DMS53 treated with DMSO at 0.1 percent for 48 hours (cell line): ENCODE results near the gene DNAH6.
"Not testable (repeated sequence)": the region's sequence is repeated elsewhere in the genome, so short reads cannot be mapped to it uniquely, and the experiment has no call there.

Experiments used
- DNase-seq: peaks from one replicate; lab custom pipeline; 2025; ENCODE audit not compliant: unreplicated experiment; lab: John Stamatoyannopoulos, UW

DNAH6 gene, protein sequence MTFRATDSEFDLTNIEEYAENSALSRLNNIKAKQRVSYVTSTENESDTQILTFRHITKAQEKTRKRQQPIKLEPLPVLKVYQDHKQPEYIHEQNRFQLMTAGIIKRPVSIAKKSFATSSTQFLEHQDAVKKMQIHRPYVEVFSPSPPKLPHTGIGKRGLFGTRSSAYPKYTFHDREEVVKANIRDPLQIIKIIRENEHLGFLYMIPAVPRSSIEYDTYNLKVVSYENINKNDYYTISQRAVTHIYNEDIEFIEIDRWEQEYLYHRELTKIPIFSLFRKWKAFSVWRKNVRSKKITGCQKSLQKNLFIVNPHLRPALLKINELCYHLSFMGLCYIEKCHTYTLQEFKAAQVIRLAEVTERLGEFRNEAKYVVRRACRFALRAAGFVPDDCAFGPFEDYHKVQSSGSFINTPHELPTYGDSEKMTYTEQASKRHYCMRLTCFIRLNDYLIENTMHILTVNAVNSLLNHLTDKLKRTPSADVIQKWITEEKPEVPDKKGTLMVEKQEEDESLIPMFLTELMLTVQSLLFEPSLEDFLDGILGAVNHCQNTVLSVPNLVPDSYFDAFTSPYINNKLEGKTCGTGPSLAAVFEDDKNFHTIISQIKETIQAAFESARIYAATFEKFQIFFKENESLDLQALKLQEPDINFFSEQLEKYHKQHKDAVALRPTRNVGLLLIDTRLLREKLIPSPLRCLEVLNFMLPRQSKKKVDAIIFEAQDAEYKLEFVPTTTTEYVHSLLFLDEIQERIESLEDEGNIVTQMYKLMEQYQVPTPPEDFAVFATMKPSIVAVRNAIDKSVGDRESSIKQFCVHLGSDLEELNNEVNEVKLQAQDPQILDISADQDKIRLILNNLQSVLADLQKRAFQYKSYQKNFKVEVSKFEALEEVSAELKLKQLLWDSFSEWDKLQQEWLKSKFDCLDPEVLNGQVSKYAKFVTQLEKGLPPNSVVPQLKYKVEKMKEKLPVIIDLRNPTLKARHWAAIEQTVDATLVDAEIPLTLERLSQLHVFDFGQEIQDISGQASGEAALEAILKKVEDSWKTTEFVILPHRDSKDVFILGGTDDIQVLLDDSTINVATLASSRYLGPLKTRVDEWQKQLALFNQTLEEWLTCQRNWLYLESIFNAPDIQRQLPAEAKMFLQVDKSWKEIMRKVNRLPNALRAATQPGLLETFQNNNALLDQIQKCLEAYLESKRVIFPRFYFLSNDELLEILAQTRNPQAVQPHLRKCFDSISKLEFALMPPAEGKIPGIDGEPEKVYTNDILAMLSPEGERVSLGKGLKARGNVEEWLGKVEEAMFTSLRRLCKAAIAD (N-terminal part only)

DNA sequence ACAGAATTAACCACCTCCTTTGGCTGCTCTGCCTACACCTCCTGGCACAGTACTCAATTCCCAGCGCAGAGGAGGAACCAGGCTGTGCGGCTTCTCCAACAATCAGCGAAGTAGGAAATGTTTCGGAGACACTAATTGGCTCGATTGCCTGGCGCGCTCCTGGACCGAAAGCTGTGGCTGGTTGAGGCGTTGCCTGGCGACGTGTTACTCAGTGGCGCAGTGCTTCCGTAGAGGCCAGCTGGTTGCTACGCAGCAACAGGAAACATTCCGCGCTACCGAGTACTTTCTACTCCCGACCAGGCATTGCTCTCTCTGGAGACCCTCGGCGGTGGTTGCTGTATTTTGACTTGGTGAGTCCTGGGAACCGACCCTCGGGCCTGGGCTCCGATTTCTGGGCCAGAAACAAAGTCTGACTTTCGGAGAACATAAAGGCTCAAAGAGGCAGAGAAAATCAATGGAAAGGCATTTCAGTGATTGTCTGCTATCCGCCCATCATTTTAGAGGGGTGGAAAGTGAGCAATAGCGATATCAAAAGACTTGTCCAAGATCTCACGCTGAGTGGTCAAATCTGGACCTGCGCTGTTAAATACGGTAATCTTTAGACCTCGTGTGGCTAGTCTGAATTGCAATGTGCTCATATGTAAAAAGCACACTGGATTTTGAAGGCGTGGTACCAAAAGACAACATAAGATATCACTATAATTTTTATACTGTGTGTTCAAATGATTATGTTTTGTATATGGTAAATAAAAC is at the start of gene DNAH6:
Gene DNAH6 (plus strand): TSS at position 265 of the 753 bp plus-strand sequence. CDS start 1,329 bp downstream, outside the sequence.
- DNase-seq, result peak; percentile 99

DNA sequence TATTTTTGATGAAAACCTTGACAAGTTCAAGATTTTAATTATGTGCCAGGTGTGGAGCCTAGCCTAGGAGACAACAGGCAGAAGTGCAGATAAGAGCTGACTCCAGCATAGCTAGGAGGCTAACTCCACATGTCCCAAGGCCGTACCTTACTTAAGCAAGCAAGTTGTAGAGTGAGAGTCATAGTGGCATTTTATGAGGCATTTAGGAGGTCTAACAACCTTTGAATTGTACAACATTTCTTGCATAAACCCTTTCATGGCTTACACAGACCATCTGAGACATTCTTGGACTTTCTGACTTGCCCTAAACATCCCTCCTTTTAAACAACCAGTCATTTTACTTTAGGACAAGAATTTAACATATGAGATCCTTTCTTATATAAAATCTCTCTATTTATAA is 48.9 kb upstream of the DNAH6 start:
- no peak for DNase-seq

DNA sequence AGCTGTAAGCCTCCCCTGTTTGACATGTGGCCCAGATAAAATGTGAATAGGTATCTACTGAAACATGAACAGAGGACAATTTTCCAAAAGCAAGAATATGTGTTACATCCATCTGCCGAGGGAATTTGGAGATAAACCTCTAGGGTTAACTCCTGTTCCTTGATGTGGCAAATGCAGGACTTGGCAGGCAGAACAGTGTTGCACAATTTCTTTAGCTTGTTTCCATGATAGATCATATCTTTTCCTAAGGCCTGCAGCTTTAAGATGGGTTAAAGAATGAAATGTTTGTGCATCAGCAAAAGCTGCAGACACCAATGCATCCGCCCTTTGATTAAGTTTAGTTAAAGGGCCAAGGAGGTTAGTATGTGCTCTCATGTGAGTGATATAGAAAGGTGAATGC is 43.9 kb upstream of the DNAH6 start:
- DNase-seq, result not testable (repeated sequence)

DNA sequence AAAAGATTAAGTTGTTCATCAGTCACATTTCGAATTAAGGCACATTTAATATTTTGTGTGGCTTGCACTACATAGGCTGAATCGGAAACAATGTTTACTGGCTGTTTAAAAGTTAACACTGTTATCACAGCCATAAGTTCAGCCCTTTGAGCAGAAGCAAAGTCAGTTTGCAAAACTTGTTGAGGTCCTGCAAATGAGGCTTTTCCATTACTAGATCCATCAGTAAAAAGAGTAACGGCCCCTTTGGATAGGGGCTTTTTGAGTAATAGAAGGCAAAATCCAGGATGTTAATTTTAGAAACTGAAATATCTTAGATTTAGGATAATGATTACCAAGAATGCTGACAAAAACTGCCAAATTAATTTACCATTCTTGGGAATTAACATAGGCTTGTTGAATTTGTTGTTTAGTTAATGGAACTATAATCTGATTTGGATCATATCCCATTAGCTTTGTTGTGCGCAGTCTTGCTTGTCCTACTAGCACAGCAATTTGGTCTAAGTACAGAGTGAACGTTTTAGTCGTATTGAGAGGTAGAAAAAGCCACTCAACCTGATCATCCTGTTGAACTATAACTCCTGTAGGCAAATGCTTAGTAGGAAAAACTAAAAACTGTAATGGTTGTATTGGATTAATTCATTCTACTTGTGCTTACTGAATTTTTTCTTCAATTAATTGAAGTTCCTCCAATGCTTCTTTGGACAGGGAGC is 43.3 kb upstream of the DNAH6 start:
- no peak for DNase-seq

DNA sequence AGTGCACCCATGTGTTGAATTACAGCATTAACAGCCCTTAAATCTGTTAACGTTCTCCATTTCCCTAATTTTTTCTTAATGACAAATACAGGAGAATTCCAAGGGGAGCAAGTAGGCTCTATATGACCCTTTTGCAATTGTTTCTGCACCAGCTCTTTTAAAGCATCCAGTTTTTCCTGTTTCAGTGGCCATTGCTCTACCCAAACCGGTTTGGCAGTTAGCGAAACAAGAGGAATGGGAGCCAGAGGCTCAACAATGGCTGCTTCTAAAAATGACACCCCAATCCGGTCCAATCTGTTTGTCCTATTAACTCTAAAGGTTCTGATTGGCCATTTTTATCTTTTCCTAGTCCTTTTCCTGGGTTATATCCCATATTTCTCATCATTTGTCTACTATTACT is 42.1 kb upstream of the DNAH6 start:
- peak; percentile 46 for DNase-seq

DNA sequence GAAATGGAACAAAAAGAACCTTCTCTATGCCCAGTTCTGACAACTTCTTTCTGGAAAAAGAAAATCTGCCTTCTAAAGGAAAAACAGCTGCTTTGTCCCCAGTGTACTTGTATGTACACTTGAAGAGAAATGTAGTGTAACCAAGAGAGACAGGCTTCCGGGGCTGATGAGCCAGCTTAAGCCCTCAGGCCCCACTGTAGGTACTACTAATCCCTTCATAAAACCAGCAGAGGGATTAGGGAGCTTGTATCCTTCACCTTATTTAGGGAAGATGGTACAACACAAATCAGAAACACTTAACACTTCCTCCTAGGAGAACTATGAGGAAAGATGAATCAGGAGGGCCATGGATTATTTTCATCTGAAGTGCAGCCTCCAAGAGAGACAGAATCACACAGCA is 38.4 kb upstream of the DNAH6 start:
- DNase-seq, result peak; percentile 30

DNA sequence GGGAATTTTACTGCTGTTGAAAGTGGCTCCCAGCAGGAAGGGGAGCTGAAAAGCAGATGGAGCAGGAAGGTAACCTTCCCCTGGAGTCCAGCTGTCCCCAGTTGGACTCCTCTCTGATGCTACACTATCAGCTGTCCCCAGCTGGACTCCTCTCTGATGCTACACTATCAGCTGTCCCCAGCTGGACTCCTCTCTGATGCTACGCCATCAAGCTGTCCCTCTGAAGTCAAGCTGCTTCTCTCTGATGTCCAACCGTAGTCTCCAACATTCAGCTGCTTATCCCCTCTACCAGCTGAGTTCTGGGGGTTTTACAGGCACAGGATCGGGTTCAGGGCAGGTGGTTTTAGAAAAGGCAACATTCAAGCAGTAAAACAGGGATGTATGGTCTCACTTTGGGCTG is 37.4 kb upstream of the DNAH6 start:
- DNase-seq, result no peak

DNA sequence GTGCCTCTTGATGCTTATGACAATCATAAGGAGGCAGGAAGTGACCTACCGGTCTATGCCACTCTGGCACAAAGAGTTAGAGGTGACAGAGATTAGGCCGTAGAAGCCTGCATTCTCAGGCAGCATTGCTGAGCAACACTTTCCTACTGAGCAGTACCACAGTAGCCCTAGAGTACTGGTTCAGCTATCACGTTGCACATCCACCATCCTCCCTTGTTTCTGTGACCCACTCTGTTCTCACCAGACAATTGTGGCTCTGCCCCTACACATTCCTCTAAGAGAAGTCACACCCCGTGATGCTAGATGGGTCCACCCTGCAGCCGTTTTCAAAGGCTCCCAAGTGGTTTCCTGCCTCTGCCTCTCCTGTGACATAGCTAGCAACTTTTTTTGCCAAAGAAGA is 34.6 kb upstream of the DNAH6 start:
- DNase-seq, result no peak

DNA sequence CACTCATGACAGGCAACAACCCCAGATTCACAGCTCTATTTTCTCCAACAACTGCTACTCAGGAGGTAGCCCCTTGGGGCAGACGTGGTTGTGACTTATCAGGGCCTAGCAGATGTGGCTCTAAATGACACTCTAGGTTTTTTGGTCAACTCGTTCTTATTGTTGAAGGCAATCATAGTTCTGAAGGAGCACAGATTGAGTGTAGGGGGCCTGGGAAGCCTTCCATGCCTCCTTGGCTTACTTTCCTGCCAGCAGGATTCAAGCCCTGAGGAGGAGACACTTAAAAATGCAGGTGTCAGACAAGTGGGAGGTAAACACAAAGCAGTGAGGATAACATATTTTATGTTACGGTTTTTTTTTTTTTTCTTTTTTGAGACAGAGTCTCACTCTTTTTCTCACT is 33.7 kb upstream of the DNAH6 start:
- DNase-seq, result no peak

DNA sequence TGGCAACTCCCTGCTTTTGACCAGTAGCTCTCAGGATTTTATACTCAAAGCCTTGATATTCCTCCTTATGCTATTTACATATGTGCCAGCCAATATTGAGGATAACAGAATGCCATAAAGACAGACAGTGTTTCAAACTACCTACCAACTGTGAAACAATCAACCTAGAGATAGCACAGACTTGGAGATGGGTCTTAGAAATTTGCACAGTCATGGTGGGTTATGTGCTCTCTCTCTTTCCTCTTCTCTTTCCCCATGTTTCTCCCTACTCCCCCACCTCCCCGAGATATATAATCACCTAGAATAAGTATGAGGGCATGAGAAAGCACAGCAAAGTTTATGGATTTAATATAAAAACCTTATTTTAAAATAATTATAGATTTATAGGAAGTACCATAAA is 33.0 kb upstream of the DNAH6 start:
- DNase-seq, result no peak

DNA sequence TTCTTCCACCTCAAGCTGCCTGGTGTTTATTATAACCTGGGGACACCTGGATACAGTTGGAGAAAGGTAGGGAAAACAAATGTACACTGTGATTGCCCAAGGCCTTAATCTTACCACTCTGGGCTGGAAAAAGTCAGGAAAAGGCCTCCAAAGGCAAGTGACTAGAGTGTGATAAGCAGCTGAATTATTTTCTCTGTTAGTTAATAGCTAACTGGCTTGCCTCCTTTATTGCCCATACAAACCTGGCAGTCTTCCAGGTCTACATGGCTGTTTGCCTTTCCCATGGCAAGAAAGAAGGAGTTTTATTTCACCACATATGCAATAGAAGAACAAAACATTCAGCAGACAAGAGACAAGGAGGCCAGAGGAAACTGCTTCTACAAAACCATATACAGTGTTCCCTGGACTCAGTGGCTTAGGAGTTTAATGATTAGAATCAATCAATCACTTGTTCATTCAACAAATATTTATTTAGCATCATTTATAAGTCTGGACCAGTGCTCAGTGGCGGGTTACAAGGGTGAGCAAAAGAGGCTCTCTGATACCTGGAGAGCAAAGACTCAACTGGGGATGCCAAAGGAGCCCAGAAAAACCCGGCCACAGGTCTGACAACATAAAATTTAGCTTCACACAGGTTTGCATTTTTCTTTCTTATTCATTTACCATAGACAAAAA is 29.7 kb upstream of the DNAH6 start:
- peak; percentile 91 for DNase-seq

DNA sequence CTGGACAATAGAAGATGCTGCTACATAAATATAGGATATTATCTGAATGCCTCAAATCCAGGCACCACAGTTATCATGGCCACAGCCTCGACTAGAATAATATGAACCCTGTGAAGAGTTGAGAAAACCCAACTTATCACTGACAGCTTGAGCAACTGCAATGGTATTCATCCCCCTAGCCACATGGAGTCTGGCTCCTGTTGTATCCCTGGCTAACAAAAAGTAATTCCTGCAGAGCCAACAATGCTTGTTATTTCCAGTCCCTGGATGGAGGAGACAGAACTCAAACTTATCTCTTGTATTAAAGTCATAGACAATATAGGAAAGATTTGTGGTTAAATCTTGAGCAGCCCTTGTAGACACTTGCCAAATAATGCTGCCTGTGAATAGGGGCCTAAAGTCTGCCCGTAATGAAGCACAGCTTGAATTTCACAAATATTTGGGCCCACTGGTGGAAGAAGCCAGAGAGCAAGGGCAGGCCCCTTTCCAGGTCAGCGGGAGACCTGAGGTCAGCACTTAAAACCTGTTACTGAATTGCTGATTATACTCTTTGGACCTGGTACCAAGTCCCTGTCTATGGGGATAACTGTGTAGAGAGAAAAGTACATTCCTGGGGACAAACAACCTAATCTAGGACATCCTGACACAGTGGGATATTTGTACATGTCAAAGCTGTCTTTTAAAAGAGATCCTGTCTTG is 28.9 kb upstream of the DNAH6 start:
- DNase-seq, result no peak

DNA sequence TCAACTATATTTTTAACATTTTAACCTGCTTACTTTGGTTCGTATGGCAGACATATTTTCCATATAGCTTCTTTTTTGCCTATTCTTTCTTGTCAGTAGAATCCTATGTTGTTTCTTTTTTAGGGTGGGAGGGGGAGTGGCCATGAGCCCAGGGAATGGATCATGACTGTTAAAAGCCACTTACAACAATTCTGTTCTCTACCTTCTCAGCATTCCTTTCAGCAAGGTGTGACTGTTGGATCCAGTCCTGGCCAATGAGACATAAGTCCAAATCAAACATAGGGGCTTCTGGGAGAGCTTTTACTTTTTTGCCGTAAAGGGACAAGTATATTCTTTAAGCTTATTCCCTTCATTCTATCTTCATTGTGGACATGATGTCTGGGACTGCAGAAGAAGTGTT is 25.0 kb upstream of the DNAH6 start:
- no peak for DNase-seq

DNA sequence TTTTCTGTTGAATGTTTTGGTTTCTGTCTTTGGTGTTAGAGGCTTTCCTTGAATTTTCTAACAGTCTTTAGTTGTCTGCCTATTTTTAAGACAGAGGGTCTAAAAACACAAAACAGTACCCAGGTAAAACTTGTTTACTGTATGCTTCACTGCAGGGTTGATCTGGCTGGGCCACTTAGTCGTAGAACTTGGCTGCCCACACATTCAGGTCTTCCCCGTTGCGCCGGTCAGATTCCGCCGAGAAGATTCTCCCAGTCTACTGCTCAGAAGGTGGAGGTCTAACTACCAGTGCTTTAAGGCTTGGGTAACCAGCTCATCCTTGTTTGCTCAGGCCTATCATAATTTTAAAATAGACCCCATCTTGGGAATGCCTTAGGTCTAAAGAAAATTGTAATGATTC is 24.6 kb upstream of the DNAH6 start:
- DNase-seq, result no peak

DNA sequence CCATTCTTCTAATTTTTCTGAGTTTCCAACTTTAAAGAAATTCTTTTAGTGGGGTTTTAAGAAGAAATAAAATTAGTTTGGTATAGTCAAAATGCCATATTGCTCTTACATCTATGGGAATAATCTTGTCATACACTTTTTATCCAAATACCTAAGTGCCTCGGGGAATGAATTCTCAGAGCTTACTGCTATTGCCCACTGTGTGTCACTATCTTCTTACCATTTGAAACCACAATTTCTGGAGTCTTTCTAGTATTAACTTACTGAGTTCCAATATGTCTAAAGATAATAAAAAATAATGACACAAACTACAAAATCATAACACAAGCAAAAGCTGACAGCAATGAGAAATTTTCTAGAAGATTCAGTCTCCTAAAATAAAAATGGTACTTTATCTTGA is 23.7 kb upstream of the DNAH6 start:
- no peak for DNase-seq

DNA sequence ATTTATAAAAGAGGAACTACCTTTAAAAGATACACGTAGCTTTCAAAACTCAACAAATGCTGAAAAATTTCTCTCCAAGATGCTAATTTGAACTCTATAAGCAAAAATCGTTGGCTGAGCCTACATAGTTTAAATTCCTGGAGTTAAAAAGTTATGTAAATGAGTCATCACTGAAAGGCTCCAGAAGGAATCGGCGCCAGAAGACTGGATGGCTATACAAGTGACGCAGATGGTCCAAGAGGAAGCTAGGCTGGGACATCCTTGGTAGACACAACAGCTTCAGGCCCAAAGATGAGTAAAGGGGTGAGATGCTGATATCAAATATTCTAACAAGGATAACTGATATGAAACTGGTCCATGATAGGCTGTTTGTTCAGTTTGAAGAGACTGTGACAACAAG is 22.8 kb upstream of the DNAH6 start:
- DNase-seq, result no peak

DNA sequence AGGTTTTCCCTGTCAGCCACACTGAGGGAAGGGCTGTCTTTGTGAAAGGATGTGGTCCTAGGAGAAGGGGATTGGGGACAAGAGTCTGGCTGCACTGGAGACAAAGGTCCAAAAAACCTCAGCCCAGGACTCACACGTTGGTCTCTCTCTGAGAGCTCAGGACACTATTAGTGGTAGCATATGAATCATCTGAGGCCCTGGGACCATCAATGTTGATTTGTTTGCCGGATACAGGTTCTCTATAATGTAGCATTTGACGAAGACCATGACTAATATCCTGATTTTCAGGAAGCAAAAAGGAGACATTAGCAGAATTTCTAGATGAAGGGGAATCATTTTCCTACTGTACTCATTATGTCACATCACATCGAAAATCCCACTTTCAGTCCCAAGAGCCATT is 22.2 kb upstream of the DNAH6 start:
- DNase-seq, result no peak

DNA sequence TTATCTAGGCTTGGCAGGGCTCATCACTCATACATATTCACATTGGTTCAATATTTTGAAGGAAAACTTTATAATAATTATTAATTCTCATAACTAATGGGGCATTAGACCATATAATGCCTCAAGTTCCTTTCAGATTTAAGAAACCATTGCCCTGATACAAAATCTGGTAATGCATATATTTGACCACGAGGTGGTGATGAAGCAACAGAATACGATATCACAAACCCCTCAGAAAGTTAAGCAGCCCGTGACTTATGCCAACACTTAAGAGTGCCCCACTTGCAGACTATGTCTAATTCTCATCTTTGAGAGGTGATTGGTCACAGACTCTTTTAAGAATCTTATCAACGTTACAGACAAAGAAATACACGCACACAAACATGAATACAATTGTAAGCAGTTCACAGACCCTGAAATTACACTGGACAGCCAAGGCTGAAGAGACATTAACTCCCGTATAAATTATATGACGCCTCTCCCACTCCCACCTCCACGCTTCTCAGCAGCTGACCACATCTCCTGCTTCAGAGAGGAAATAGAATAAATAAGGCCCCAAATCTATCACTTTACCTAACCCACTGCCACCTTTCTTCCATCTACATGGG is 20.7 kb upstream of the DNAH6 start:
- DNase-seq, result peak; percentile 73
